Panc1 (cell line): ENCODE measurements around the gene TBC1D7. TPM values are rescaled to one million over a fixed set of nuclear protein-coding genes. Genes with fewer than 3 reads are reported as not detected.

Source experiments
- ATAC-seq: fragments of 200-7000 bp; cut with Tn5 transposase; 2 replicates; pipeline ENCODE4 v1.9.1; 2020; ENCODE audit warnings: mild to moderate bottlenecking, moderate library complexity
- BruUV-seq: library from RNA; stranded (reverse); fragments of 400-500 nt; replicated peaks from 2 replicates; lab custom pipeline; 2021; lab: Mats Ljungman, UMichigan
- CTCF ChIA-PET: fragments of 300-600 bp; sonication (Branson Sonifier 250); formaldehyde crosslinking; loops from one replicate; lab custom pipeline; 2022; ENCODE audit warnings: antibody characterized with exemption; lab: Charles Lee
- POLR2A ChIA-PET: fragments of 300-600 bp; sonication (Branson Sonifier 250); formaldehyde crosslinking; loops from one replicate; lab custom pipeline; 2022; ENCODE audit warnings: antibody characterized with exemption; lab: Charles Lee
- DNase-seq: peaks from one replicate; pipeline ENCODE4 v3.0.0-alpha.2; 2010; ENCODE audit warnings: low read depth, low spot score
- H3K27ac ChIP-seq: 2 replicates; pipeline ENCODE4 v1.5.1; 2011; ENCODE audit warnings: mild to moderate bottlenecking, low read length, inconsistent platforms
- H3K27me3 ChIP-seq: fragments of 200-500 bp; sonication (Bioruptor generic); 2 replicates; pipeline ENCODE4 v1.6.0; 2014; ENCODE audit warnings: low read length, inconsistent platforms; ENCODE audit not compliant: control insufficient read depth, insufficient read depth
- H3K36me3 ChIP-seq: fragments of 200-500 bp; sonication (Bioruptor generic); 2 replicates; pipeline ENCODE4 v1.5.1; 2014; ENCODE audit warnings: inconsistent platforms, mild to moderate bottlenecking, low read length, moderate library complexity; ENCODE audit not compliant: control insufficient read depth, insufficient read depth
- H3K4me1 ChIP-seq: 2 replicates; pipeline ENCODE4 v1.5.1; 2011; ENCODE audit warnings: inconsistent platforms, mild to moderate bottlenecking, low read length, moderate library complexity; ENCODE audit not compliant: control insufficient read depth, insufficient read depth
- H3K4me3 ChIP-seq, 2 experiments: 2 replicates each; pipeline ENCODE4 v1.5.1; 2011 to 2012; ENCODE audit warnings: low read depth in 2 of 2, low read length in 2 of 2, mild to moderate bottlenecking in 2 of 2, inconsistent platforms in 1 of 2, moderate library complexity in 1 of 2
- H3K9me3 ChIP-seq: fragments of 200-500 bp; sonication (Bioruptor generic); 2 replicates; pipeline ENCODE4 v1.5.1; 2014; ENCODE audit warnings: low read depth, mild to moderate bottlenecking, inconsistent platforms, low read length, moderate library complexity; ENCODE audit not compliant: control insufficient read depth, insufficient read depth
- CTCF ChIP-seq: fragments of 450-650 bp; IDR thresholded peaks from 2 replicates; pipeline ENCODE4 v1.5.1; 2017; ENCODE audit warnings: mild to moderate bottlenecking
- POLR2AphosphoS5 ChIP-seq: IDR thresholded peaks from 2 replicates; pipeline ENCODE4 v1.6.1; 2012; ENCODE audit warnings: mild to moderate bottlenecking, low read depth, low read length, moderate library complexity
- REST ChIP-seq, 2 experiments: IDR thresholded peaks; 2 replicates each; pipeline ENCODE4 v1.6.1; 2011 to 2012; ENCODE audit warnings: low read depth in 2 of 2, control low read depth in 1 of 2, low read length in 1 of 2, mild to moderate bottlenecking in 1 of 2, moderate library complexity in 1 of 2; ENCODE audit not compliant: insufficient read depth in 1 of 2
- SIN3A ChIP-seq: IDR thresholded peaks from 2 replicates; pipeline ENCODE4 v1.6.1; 2012; ENCODE audit warnings: low read depth, mild to moderate bottlenecking, low read length, moderate library complexity, borderline replicate concordance; ENCODE audit not compliant: insufficient read depth
- TCF7L2 ChIP-seq: IDR thresholded peaks from 2 replicates; pipeline ENCODE4 v1.6.1; 2011; ENCODE audit warnings: mild to moderate bottlenecking, low read depth, low read length, inconsistent platforms
- in situ Hi-C: cut with HindIII; loops from 2 replicates; pipeline ENCODE4 v1.10.0; 2016; ENCODE audit warnings: low sequenced_read_pairs, low pct_unique_long_range_greater_than_20kb
- intact Hi-C: fragments of 100-400 bp; cut with micrococcal nuclease; formaldehyde crosslinking; loops from one replicate; pipeline ENCODE4 v1.10.0; 2022; ENCODE audit not compliant: unreplicated experiment
- total RNA-seq: library from RNA; stranded (reverse); gene quantifications from one replicate; pipeline ENCODE4 v1.2.1, GENCODE V29; 2021; ENCODE audit not compliant: unreplicated experiment

Gene TBC1D7
- total RNA-seq, 1 experiment from 2014 or later = 27.0 TPM

- ATAC-seq (no peak), DNase-seq (no peak)
- Histone ChIP-seq H3K27me3 (no peaks in the 10 kb centered on the region), H3K9me3 (no peaks in the 10 kb centered on the region), H3K36me3 (peaks cover 15% of the 10 kb centered on the region), H3K4me1 (no peaks in the 10 kb centered on the region), H3K4me3 (no peak overlapping the region), H3K27ac (no peak overlapping the region)
- ChIA-PET POLR2A (no interaction called here), CTCF (no interaction called here)
- TF ChIP-seq TCF7L2 (no peak), POLR2AphosphoS5 (no peak), REST (IDR thresholded peaks at IDR 0.05; ENCODE audit: insufficient read depth in 1 of 2, low read depth in 2 of 2, low read length in 1 of 2) (no peak), CTCF (no peak), SIN3A (no peak)
- in situ Hi-C loops (no loop called here), intact Hi-C loops (no loop called here)
- BruUV-seq = no TSS peak
Measured at GRCh38 chr6:13311155-13311554, 17.2 kb downstream of the TBC1D7 start.

GRCh38 chr6:13308332-13308731, 20.0 kb downstream of the TBC1D7 start:
- CTCF ChIA-PET = no interaction called here
- in situ Hi-C loops (no loop called here), intact Hi-C loops (no loop called here)
- H3K27me3 ChIP-seq = no peaks in the 10 kb centered on the region
- no peak overlapping the region for H3K4me3 ChIP-seq
- peaks cover 16% of the 10 kb centered on the region for H3K36me3 ChIP-seq
- H3K4me1 ChIP-seq = no peaks in the 10 kb centered on the region
- ATAC-seq (no peak), DNase-seq (no peak)
- BruUV-seq = no TSS peak
- H3K27ac ChIP-seq = no peak overlapping the region
- H3K9me3 ChIP-seq = no peaks in the 10 kb centered on the region
- no peak for TF ChIP-seq TCF7L2
- no peak for TF ChIP-seq CTCF
- no peak for TF ChIP-seq SIN3A
- TF ChIP-seq POLR2AphosphoS5 = no peak
- no peak for TF ChIP-seq REST (IDR thresholded peaks at IDR 0.05; ENCODE audit: insufficient read depth in 1 of 2, low read depth in 2 of 2, low read length in 1 of 2)
- POLR2A ChIA-PET = no interaction called here
